22Rv1 (cell line): ENCODE measurements around the gene HCN1.

Source experiments
- CTCF ChIP-seq: fragments of 450-650 bp; IDR thresholded peaks from 2 replicates; pipeline ENCODE4 v1.5.1; 2017; ENCODE audit warnings: mild to moderate bottlenecking
- ZFX ChIP-seq: fragments of 450-650 bp; IDR thresholded peaks from 2 replicates; pipeline ENCODE4 v1.6.1; 2017; ENCODE audit warnings: antibody characterized with exemption, borderline replicate concordance

DNA sequence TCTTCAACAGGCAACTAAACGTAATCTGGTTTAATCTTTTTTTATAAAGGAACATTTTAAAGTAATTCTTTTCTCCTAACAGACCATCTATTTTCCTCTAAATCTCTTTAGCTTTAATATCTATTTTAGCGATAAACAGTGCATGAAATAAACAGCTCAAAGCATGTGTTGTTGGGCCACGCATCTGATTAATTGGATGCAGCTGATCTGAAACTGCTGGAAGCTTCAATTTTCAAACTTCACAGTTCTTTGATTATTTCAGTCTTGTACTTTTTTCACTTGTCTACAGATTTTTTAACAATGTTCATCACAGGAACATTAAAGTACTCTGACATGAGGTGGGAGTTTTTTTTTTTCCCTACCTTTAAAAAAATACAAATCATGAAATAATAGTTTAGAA, 443.6 kb downstream of the HCN1 start:
- TF ChIP-seq CTCF: no peak
- TF ChIP-seq ZFX: no peak
